Heart left ventricle (tissue), 16 donors: ENCODE results near the gene LNPEP. TPM values are rescaled to one million over a fixed set of nuclear protein-coding genes. Genes with fewer than 3 reads are reported as not detected.

Experiments
- ATAC-seq, 4 donors: fragments of 200-7000 bp; cut with Tn5 transposase; one replicate each; pipeline ENCODE4 v1.9.1; 2020 to 2022; ENCODE audit warnings: moderate library complexity in 4 of 4, mild to moderate bottlenecking in 3 of 4, moderate number of reproducible peaks in 1 of 4
- DNase-seq, 5 donors: peaks; one replicate each; pipeline ENCODE4 v3.0.0-alpha.2; 2020
- H3K27ac ChIP-seq, 12 donors: fragments of 200-600 bp; sonication (generic) in 4 of 12; one replicate each; pipeline versions ENCODE4 v1.5.0 to v1.8.0; 2016 to 2022; ENCODE audit warnings: mild to moderate bottlenecking in 2 of 12
- H3K27me3 ChIP-seq, 9 donors: fragments of 200-600 bp; sonication (generic) in 2 of 9; one replicate each; pipeline versions ENCODE4 v1.5.1 to v1.8.0; 2016 to 2022; ENCODE audit warnings: mild to moderate bottlenecking in 3 of 9
- H3K36me3 ChIP-seq, 9 donors: fragments of 200-600 bp; sonication (generic) in 2 of 9; one replicate each; pipeline versions ENCODE4 v1.5.0 to v1.8.0; 2018 to 2022; ENCODE audit warnings: mild to moderate bottlenecking in 2 of 9
- H3K4me1 ChIP-seq, 12 donors: fragments of 200-600 bp; sonication (generic) in 4 of 12; one replicate each; pipeline versions ENCODE4 v1.5.0 to v1.8.0; 2016 to 2022; ENCODE audit warnings: mild to moderate bottlenecking in 3 of 12
- H3K4me3 ChIP-seq, 12 donors: fragments of 200-600 bp; sonication (generic) in 4 of 12; one replicate each; pipeline versions ENCODE4 v1.5.0 to v1.8.0; 2017 to 2022; ENCODE audit warnings: mild to moderate bottlenecking in 9 of 12, moderate library complexity in 4 of 12
- H3K9me3 ChIP-seq, 12 donors: fragments of 200-600 bp; sonication (generic) in 4 of 12; one replicate each; pipeline versions ENCODE4 v1.5.0 to v1.8.0; 2016 to 2022; ENCODE audit warnings: mild to moderate bottlenecking in 1 of 12
- CTCF ChIP-seq, 12 donors: fragments of 200-600 bp; sonication (generic) in 4 of 12; IDR thresholded peaks; one replicate each; pipeline versions ENCODE4 v1.5.0 to v1.8.0; 2018 to 2022; ENCODE audit warnings: antibody characterized with exemption in 12 of 12, mild to moderate bottlenecking in 5 of 12
- POLR2A ChIP-seq, 2 donors: fragments of 450-650 bp; IDR thresholded peaks; one replicate each; pipeline ENCODE4 v1.6.1; 2017; ENCODE audit warnings: antibody characterized with exemption in 2 of 2, mild to moderate bottlenecking in 2 of 2, moderate library complexity in 2 of 2
- WGBS, 4 donors: extraction: QIAGEN DNeasy Blood & Tissue Kit in 2 of 4; methylation state at CpG; one replicate each; pipeline versions ENCODE4 v1.1.5 to v1.1.7; 2013 to 2018; 5-methylcytosine and 5-hydroxymethylcytosine counted together
- intact Hi-C, 10 donors: fragments of 100-400 bp; cut with DNase I; formaldehyde crosslinking; loops; one replicate each; pipeline versions ENCODE4 v1.11.1 to v1.14.2; 2022
- polyA plus RNA-seq, 2 donors: library from polyadenylated mRNA; stranded (reverse); fragments of 200-250 nt; gene quantifications; one replicate each; pipeline ENCODE4 v1.2.3, GENCODE V29; 2013
- total RNA-seq, 9 donors: library from RNA; depleted of rRNA in 2 of 9; stranded (reverse); fragments of >200 nt in 2 of 9; fragmentation: NEBNext Ultra II Directional in 3 of 9; extraction: Animal tissue kit (Norgen Biotek cat#: 25700) in 3 of 9; gene quantifications; one replicate each; pipeline versions ENCODE4 v1.1.0 to v1.2.4, GENCODE V29; 2016 to 2023
- donor health status: ischemic (EF 13 %, LVEDD 7.1; RV severe dilation, severe dysfunction).
- donor health status: healthy with polysubstance abuse.
- donor health status: DM: no; HTN: yes; CAD: no.
- donor health status: DM: no; HTN: no; CAD: no.
- donor health status: ischemic (EF 25% LVEDD 6.9; RV normal size, moderate dysfunction).
- donor health status: ischemic (EF 25% LVEDD 5.7; RV mildly dilated, moderate dysfunction).
- donor health status: healthy.
- donor health status: DM: yes; HTN: yes; CAD: no.
- donor health status: ischemic (EF 35%, LVEDD 5.7; RV mildly dilated, moderate dysfunction).
- donor health status: nonischemic (EF 11% LVEDD 7.7; RV severe dilation, severe dysfunction).
- donor health status: DM: yes; HTN: yes; CAD: no.
- donor health status: PGD.
- donor health status: ischemic (EF 29% LVEDD 5.4; RV normal size, mild dysfunction).
- donor health status: nonischemic (EF 23%, LVEDD 6.1; RV moderate dilation, normal function).

LNPEP gene
- total and polyA plus RNA-seq, 11 donors: 8.6 to 82.2 (median 53.1) TPM

- TF ChIP-seq POLR2A (IDR thresholded peaks at IDR 0.05) (no peak), CTCF (IDR thresholded peaks at IDR 0.05) (no peak)
- H3K4me3 ChIP-seq: no peak overlapping the region
- WGBS, 4 donors: 63 to 66% (median 65%) methylated on average over 3 of the region's 3 CpGs
- peak overlapping the region in 9 of 12 donors; percentile 27 to 65 (median 56) for H3K27ac ChIP-seq
- DNase-seq (no peak), ATAC-seq (peak in 3 of 4 donors; percentile 29 to 56 (median 55))
- H3K9me3 ChIP-seq: no peaks in the 10 kb centered on the region
- intact Hi-C loops: no loop called here
- H3K27me3 ChIP-seq: no peaks in the 10 kb centered on the region
- H3K36me3 ChIP-seq: peaks cover 0 to 42% (median 11%) of the 10 kb centered on the region in 9 donors
- H3K4me1 ChIP-seq: peaks cover 0 to 11% (median 4%) of the 10 kb centered on the region in 12 donors
These were observed 15.0 kb upstream of the LNPEP start for GRCh38 chr5:96920744-96921355.

- TF ChIP-seq POLR2A (IDR thresholded peaks at IDR 0.05): no peak
- no peak for TF ChIP-seq CTCF (IDR thresholded peaks at IDR 0.05)
These were observed 13.2 kb upstream of the LNPEP start for GRCh38 chr5:96922499-96923244.

GRCh38 chr5:96924016-96924443, 11.8 kb upstream of the LNPEP start:
- H3K36me3 ChIP-seq: peaks cover 0 to 11% (median 0%) of the 10 kb centered on the region in 9 donors
- WGBS, 4 donors: 36 to 54% (median 44%) methylated on average over 3 of the region's 3 CpGs
- ATAC-seq: peak in 3 of 4 donors; percentile 47 to 66 (median 48)
- no peak for DNase-seq
- no peaks in the 10 kb centered on the region for H3K9me3 ChIP-seq
- H3K4me3 ChIP-seq: no peak overlapping the region
- no peaks in the 10 kb centered on the region for H3K27me3 ChIP-seq
- intact Hi-C loops: no loop called here
- H3K4me1 ChIP-seq: peaks cover 0 to 16% (median 4%) of the 10 kb centered on the region in 12 donors
- peak overlapping the region in 7 of 12 donors; percentile 3 to 35 (median 14) for H3K27ac ChIP-seq
- TF ChIP-seq POLR2A (IDR thresholded peaks at IDR 0.05) (no peak), CTCF (IDR thresholded peaks at IDR 0.05) (no peak)

More at GRCh38 chr5:96922499-96923244, 13.2 kb upstream of the LNPEP start:
- Histone ChIP-seq H3K4me1 (peaks cover 0 to 11% (median 4%) of the 10 kb centered on the region in 12 donors), H3K9me3 (no peaks in the 10 kb centered on the region), H3K4me3 (no peak overlapping the region), H3K27me3 (no peaks in the 10 kb centered on the region), H3K27ac (peak overlapping the region in 6 of 12 donors; percentile 0 to 61 (median 28)), H3K36me3 (peaks cover 0 to 23% (median 3%) of the 10 kb centered on the region in 9 donors)
- no peak for ATAC-seq
- DNase-seq: no peak
- WGBS, 4 donors: 82 to 89% (median 85%) methylated on average over 12 of the region's 12 CpGs
- intact Hi-C loops: no loop called here

GRCh38 chr5:96926276-96926675, 9.6 kb upstream of the LNPEP start:
- ATAC-seq: no peak
- no peaks in the 10 kb centered on the region for H3K27me3 ChIP-seq
- 80 to 93% (median 89%) methylated on average over 1 of the region's 1 CpG for WGBS, 4 donors

More at GRCh38 chr5:96926276-96926675, 9.6 kb upstream of the LNPEP start:
- Histone ChIP-seq H3K4me1 (peaks cover 0 to 25% (median 4%) of the 10 kb centered on the region in 12 donors), H3K27ac (no peak overlapping the region), H3K36me3 (no peaks in the 10 kb centered on the region), H3K9me3 (no peaks in the 10 kb centered on the region), H3K4me3 (no peak overlapping the region)
- intact Hi-C loops: no loop called here
- TF ChIP-seq POLR2A (IDR thresholded peaks at IDR 0.05) (no peak), CTCF (IDR thresholded peaks at IDR 0.05) (no peak)
- DNase-seq: no peak
